ENCODE measurements around the gene SEMA5B. TPM values are rescaled to one million over a fixed set of nuclear protein-coding genes. Genes with fewer than 3 reads are reported as not detected.

SEMA5B gene
- total and polyA plus RNA-seq, 9 of the 15 experiments (the other 6 are each of a cell fraction or from before 2014, with no cell fraction given): not detected

GRCh38 chr3:122938783-122939425 is 88.7 kb downstream of the SEMA5B start (continued):
- peak; percentile 92 for TF ChIP-seq ATF3 (IDR thresholded peaks at IDR 0.05)
- no peak; the same call in 1 of the 2 replicates for TF ChIP-seq ATF3 (CRISPR knock-in tag; conservative IDR thresholded peaks at IDR 0.05)
- no peak for TF ChIP-seq MCM3 (IDR thresholded peaks at IDR 0.05)
- no peak for TF ChIP-seq ZNF282 (CRISPR knock-in tag; IDR thresholded peaks at IDR 0.05)
- no peak for TF ChIP-seq POLR2A (conservative IDR thresholded peaks at IDR 0.05)
- no peak for TF ChIP-seq TFAP4 (CRISPR knock-in tag; IDR thresholded peaks at IDR 0.05; ENCODE audit: borderline replicate concordance)
- TF ChIP-seq POLR3G (IDR thresholded peaks at IDR 0.05; ENCODE audit: extremely low read depth, insufficient read length, insufficient replicate concordance): no peak
- no peak for TF ChIP-seq TCFL5 (CRISPR knock-in tag; conservative IDR thresholded peaks at IDR 0.05)
- no peak for TF ChIP-seq ZNF395 (CRISPR knock-in tag; IDR thresholded peaks at IDR 0.05)
- TF ChIP-seq IFI16 (CRISPR knock-in tag; IDR thresholded peaks at IDR 0.05): no peak
- no peak for TF ChIP-seq ZMIZ1 (IDR thresholded peaks at IDR 0.05; ENCODE audit: low read depth in 2 of 2, low read length in 2 of 2)
- no peak for TF ChIP-seq PTTG1 (tag; IDR thresholded peaks at IDR 0.05; ENCODE audit: low read depth)
- no peak for TF ChIP-seq SMARCE1 (IDR thresholded peaks at IDR 0.05)
- peak; percentile 63; the same call in 1 of the 2 replicates for TF ChIP-seq ATF7 (IDR thresholded peaks at IDR 0.05)
- no peak for TF ChIP-seq CREB3L1 (IDR thresholded peaks at IDR 0.05; ENCODE audit: borderline replicate concordance, low read depth)
- peak; percentile 26; the same call in 1 of the 2 replicates for TF ChIP-seq DMBX1 (CRISPR knock-in tag; IDR thresholded peaks at IDR 0.05; ENCODE audit: borderline replicate concordance)
- no peak for TF ChIP-seq ZNF583 (CRISPR knock-in tag; IDR thresholded peaks at IDR 0.05)
- TF ChIP-seq GATAD2B (IDR thresholded peaks at IDR 0.05; ENCODE audit: borderline replicate concordance): no peak
- TF ChIP-seq ZNF445 (CRISPR knock-in tag; IDR thresholded peaks at IDR 0.05; ENCODE audit: low read depth): no peak
- TF ChIP-seq ZNF707 (CRISPR knock-in tag; conservative IDR thresholded peaks at IDR 0.05): no peak
- no peak for TF ChIP-seq XRCC4 (IDR thresholded peaks at IDR 0.05; ENCODE audit: extremely low read depth, insufficient read depth, insufficient read length)
- TF ChIP-seq SRSF1 (IDR thresholded peaks at IDR 0.05; ENCODE audit: low read depth, low read length): no peak

Data from K562 (cell line).